ENCODE data around the gene TRAPPC8.
"Not testable (repeated sequence)": the region's sequence is repeated elsewhere in the genome, so short reads cannot be mapped to it uniquely, and the experiment has no call there.

TRAPPC8 gene

GRCh38 chr18:31863103-31863502, 79.8 kb downstream of the TRAPPC8 start:
- no peak for DNase-seq (ENCODE audit: low read depth, low spot score)

DNA sequence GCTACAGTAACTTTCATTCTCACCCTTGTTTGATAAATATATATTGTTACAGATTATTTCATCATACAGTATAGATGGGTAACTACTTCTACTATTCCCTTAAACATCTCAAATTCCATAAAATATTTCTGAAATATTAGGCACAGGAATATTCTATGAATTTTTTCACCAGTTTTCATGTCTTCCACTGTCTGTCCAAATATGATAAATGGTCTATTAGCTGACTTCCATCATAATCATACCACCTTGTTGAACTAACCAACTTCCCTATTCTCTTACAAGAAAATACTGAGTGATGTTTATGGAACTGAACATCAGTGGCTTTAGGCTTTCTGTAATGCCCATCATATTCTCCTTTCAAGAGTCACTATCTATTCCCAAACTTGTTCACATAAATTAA, 82.4 kb downstream of the TRAPPC8 start:
- no peak for DNase-seq (ENCODE audit: low read depth, low spot score)

DNA sequence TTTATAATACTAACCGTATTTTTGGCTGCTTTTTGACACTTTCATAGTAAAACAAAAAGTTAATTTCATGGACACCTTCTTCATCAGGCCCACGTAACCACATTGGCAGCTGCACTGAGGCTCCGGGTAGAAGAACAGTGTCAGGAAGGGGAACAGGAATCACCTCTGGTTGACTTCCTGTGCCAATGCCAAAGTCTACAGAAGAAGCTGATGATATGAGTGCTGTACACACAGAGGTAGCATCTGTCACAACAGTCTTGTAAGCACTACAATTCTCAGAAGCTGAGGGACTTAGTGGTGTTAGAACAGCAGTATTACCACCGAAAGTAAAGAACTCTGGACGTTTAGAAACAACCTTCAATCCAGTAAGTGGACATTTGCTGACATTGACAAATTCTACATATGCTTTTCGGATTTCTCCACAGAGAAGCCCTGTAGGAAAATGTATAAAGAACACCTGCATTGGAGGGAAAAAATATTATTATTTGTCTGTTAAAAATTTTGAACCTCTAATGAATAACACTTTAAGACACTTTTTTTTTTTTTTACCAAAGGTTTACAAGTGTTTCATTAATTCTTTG, 85.3 kb downstream of the TRAPPC8 start:
- DNase-seq (ENCODE audit: low read depth, low spot score) = no peak

DNA sequence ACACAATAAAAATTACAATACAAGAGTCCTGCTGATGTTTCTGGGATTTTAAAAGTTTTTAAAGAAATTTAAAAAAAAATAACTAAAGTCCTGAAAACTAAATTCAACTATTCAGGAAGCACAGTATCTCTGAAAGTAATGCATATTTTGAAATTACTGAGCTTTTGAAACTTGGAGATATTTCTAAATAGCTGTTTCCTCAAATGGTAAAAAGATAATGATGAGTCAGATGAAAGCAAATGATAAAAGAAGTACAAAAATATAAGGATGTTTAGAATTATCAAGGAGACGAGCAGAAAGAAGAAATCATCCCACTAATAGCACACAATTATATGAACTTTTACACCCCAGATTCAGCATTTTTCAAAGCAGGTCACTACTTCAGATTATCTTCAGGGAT, 92.1 kb downstream of the TRAPPC8 start:
- no peak for DNase-seq (ENCODE audit: low read depth, low spot score)

DNA sequence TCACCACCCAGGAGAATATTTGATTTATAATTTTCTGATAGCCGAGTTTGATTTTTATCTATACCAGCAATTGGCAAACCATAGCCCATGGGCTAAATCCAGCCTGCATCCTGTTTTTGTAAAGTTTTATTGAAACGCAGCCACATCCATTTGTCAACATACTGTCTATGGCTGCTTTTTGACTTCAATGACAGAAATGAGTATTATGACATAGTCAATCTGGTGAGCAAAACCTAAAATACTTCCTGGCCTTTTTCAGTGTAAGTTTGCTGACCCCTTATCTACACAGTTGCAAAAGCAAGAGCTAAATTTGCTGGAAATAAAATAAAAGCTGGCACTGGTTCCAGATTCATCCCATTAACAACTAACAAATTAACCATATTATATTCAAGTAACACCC, 102.4 kb downstream of the TRAPPC8 start:
- DNase-seq (ENCODE audit: low read depth, low spot score) = no peak

- DNase-seq (ENCODE audit: low read depth, low spot score) = no peak
These were observed 105.0 kb downstream of the TRAPPC8 start for GRCh38 chr18:31837879-31838278.

DNA sequence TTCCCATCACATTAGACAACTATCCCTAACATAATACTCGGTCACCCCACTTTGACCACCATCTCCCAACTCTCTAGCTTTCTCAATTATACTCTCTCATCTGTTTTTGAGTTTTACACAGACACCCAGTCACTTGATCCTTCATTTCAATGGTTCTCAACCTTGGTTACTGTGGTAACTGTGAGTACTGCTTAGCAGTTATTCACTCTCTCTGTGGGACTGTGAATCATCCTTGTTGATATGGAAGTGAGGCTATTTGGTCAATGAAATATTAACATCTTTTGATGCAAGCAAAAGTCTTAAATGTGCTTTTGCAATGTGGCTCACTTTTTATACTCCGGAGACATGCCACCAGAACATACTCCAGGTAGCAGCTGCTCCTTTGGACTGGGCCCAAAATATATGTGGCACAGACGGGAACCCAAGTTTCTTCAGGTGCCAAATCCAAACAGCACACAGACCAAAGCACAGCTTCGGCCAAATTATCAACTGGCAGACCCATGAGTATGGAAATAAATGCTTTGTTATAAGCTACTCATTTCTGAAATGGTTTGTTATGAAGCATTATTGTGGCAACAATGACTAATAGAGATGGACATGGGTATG, 107.3 kb downstream of the TRAPPC8 start:
- no peak for DNase-seq (ENCODE audit: low read depth, low spot score)

GRCh38 chr18:31831903-31832302, 111.0 kb downstream of the TRAPPC8 start:
- no peak for DNase-seq (ENCODE audit: low read depth, low spot score)

GRCh38 chr18:31830686-31831085, 112.2 kb downstream of the TRAPPC8 start:
- DNase-seq (ENCODE audit: low read depth, low spot score) = no peak

GRCh38 chr18:31828613-31829012, 114.3 kb downstream of the TRAPPC8 start:
- no peak for DNase-seq (ENCODE audit: low read depth, low spot score)

- DNase-seq (ENCODE audit: low read depth, low spot score) = not testable (repeated sequence)
These were observed 116.1 kb downstream of the TRAPPC8 start for GRCh38 chr18:31826673-31827325.

- DNase-seq (ENCODE audit: low read depth, low spot score) = no peak
These were observed 117.2 kb downstream of the TRAPPC8 start for GRCh38 chr18:31825772-31826171.

DNA sequence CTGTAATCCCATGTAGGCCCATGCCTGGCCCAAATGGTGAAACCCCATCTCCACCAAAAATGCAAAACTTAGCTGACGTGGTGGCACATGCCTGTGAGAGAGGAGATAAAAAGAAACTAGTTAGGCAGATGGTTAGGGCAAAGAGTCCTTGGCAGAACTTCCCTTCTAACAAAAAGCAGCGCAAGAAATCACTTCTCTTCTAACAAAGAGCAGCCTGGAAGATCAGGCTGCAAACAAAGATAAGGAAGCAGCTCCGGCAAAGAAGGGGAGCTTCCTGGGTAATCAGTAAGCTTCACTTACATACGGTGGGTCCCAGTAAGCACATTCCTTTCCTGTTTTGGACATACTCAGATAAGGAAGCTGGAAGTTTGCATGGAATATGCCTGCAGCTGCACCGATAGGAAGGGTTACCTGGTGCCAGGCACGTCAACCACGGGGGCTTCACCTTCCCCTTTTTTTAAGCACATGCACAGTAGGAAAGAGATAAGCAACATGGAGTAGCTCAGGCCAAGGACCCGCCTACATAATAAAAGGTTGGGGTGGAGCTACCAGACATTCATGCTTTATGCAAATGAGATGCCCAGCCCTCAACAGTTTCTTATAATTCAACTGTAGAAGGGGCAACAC, 121.3 kb downstream of the TRAPPC8 start:
- no peak for DNase-seq (ENCODE audit: low read depth, low spot score)

- no peak for DNase-seq (ENCODE audit: low read depth, low spot score)
These were observed 123.1 kb downstream of the TRAPPC8 start for GRCh38 chr18:31819925-31820229.

DNA sequence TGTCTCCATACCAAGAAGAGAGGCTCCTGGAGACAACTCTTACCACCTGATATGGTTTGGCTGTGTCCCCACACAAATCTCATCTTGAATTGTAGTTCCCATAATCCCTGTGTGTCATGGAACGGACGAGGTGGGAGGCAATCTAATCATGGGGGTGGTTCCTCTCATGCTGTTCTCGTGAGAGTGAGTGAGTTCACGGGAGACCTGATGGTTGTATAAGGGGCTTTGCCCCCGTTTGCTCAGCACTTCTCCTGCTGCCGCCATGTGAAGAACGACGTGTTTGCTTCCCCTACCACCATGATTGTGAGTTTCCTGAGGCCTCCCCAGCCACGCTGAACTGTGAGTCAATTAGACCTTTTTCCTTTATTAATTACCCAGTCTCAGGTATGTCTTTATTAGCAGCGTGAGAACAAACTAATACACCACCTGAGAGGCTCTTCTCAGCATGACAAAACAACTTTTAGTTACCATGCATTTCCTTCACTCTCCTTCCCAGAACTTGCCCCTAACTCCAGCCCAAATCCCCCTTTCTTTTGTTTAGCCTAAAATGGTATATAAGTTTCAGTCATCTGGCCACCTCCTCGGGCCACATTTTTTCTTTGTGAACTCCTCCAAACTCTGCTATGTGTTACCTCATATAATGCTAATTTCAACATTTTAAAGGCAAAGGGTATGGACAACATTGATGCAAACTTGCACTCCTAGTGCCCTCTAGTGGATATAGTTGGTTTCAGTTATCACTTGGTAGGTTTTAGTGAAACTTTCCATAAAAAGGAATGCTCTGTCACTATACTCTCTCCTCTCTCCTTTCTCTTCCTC, 123.6 kb downstream of the TRAPPC8 start:
- no peak for DNase-seq (ENCODE audit: low read depth, low spot score)

DNA sequence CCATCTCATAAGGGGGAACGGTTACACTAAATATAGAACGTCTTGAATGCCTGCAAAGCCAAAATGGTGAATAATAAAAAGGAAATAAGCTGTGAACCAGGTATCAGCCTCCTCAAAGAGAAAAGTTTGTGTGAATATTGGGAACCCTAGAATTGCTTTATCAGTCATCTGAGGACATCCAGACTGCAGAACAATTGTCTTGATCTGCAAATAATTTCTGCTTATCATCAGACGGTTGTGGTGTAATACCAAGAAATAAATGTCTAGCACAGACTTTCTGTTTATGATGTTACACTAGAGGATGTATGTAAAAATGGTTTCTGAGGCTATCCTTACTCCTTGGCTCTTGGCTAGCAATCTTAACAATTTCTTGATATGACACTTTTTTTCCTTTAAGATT, 128.8 kb downstream of the TRAPPC8 start:
- DNase-seq (ENCODE audit: low read depth, low spot score) = no peak

- DNase-seq (ENCODE audit: low read depth, low spot score) = not testable (repeated sequence)
These were observed 132.4 kb downstream of the TRAPPC8 start for GRCh38 chr18:31810336-31811130.

- DNase-seq (ENCODE audit: low read depth, low spot score) = not testable (repeated sequence)
These were observed 133.9 kb downstream of the TRAPPC8 start for GRCh38 chr18:31809049-31809448.

DNA sequence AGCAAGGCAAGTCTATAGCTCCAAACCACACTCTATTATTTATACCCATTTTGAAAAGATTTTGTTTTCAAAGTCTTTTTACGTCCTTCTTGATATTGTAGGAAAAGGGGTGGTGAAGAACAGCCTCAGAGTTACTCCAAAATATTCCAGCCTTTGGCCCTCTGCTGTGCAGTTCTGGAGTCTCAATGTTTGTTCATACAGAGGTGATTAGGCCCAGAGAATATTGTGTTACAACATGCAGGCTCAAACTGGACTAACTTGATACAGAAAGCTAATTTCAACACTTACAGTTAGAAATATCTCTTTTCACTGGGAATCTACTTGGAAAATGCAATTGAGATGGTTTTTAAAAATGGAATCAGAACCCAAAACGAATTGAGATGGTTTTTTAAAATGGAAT, 141.8 kb downstream of the TRAPPC8 start:
- no peak for DNase-seq (ENCODE audit: low read depth, low spot score)

GRCh38 chr18:31799257-31799656, 143.7 kb downstream of the TRAPPC8 start:
- DNase-seq (ENCODE audit: low read depth, low spot score) = not testable (repeated sequence)

- DNase-seq (ENCODE audit: low read depth, low spot score) = no peak
These were observed 144.5 kb downstream of the TRAPPC8 start for GRCh38 chr18:31798399-31798798.
